Stimulated activated CD8-positive, alpha-beta memory T cell treated with anti-CD3 and anti-CD28 coated beads, Interleukin-12 subunit alpha, Interleukin-12 subunit beta, amount 100 ng/mL, for 24 hours (primary cell): Measurements from ENCODE around the gene PRMT7.

Experiments
- DNase-seq: peaks from one replicate; pipeline ENCODE4 v3.0.0-alpha.2; 2020; ENCODE audit errors: extremely low read depth

The PRMT7 gene

DNA sequence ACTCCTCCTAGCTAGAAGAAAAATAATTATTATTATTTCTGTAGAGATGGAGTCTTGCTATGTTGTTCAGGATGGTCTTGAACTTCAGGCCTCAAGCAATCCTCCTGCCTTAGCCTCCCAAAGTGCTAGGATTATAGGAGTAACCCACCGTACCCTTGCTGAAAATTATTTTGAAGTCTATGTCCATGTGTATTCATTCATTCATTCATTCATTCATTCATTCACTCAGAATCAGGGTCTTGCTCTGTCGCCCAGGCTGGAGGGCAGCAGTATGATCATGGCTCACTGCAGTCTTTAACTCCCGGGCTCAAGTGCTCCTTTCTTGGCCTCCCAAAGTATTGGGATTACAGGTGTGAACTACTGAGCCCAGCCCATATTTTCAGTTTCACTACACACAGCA, 4.2 kb upstream of the PRMT7 start:
- no peak for DNase-seq

DNA sequence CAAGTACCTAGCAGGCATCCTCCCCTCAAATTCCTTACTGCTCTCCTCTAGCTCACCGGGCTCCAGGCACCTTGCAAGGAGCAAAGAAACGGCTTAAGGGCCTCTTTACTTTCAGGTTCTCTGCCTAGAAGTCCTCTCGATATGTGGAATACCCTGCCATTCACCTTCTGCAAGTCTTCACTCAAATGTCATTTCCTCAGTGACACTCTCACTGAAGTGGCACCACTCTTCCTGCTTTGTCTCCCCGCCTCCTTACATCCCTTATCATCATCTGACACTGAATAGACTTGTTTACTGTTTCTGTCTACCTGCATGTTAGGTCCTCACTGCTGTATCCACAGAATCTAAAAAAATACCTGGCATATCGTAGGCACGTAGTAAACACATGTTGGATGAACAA, 1.0 kb upstream of the PRMT7 start:
- no peak for DNase-seq

DNA sequence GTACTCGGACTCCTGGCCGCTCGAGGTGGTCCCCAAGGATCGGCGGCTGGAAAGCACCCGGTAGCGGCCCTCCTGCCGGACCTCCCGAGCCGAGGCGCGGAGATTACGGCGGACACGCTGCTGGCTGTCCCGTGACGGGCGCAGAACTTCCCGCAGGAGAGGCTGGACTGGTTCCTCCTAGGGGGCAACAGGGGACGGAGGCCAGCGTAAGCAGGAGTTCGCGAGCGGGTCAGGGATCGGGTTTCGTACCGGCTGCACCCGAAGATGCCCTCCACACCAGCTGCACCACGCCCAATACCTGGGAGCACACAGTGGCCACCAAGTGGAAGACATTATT, 414 bp upstream of the PRMT7 start:
- DNase-seq, result no peak

GRCh38 chr16:68313116-68313515, 2.3 kb downstream of the PRMT7 start:
- no peak for DNase-seq

- no peak for DNase-seq
Measured at GRCh38 chr16:68319185-68319908, 8.5 kb downstream of the PRMT7 start.

DNA sequence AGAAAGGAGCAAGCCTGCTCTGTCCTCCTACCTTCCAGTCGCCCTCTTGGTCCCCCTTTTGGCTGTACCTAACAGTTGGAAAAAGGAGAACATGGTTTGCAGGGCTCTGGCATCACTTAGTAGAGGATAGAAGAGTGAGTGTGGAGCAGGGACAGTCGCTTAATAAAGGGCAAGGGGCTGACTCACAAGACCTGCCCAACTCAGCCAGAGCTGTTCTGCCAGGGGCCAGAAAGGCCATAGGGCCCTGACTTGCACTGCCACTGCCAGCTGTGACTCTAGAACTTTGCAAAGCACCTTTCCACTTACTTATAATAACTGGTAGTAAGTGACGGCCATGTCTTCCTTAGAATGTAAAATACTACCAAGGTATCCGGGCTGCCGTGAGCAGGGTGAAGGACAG, 13.5 kb downstream of the PRMT7 start:
- DNase-seq, result no peak

DNA sequence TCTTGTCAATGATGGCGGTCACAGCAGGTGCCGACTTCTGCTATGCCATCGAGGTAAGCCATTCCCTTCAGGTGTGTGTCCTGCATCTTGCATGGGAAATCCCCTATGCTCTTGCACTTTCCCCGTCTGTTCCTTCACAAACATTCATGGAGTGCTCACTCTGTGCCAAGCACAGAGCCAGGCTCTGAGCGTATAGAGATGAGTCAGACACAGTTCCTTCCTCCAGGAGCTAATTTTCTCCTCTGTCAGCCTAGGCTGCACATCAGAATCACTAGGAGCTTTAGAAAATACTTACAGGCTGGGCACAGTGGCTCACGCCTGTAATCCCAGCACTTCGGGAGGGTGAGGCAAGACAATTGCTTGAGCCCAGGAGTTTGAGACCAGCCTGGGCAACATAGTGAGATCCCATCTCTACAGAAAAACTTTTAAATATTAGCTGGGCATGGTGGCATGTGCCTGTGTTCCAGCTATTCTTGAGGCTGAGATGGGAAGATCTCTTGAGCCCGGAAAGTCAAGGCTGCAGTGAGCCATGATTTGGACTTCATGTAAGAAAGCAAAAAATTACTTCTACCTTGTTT, 14.1 kb downstream of the PRMT7 start:
- no peak for DNase-seq

DNA sequence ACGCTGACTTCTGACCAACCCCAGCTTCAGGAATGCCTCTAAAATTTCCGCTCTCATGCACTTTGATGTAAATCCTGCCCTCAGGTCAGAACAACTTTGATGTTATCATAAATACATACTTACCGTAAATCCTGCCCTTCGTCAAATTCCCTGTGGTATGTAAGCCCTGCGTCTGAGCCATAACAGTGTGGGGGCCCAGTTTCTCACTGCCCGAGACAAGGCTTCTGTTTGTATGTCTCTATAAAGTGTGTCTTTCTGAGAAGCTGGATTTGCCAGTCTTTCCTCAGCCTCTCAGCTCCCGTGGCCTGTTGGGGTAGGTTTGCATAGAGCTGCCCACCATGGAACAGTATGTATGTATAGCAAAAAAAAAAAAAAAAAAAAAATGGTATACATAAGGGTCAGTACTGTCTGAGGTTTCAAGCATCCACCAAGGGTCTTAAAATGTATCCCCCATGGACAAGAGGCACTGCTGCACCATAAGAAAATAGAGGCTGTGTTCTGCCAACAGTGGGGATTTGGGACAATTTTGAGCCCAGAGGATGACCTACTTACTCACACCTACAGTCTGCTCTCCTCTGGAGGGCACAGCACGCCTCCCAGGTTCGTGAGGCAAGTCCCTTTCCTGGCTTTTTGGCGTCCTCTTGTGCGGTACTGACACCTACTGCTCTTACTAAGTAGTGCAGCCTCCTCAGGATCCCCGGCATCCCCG, 17.5 kb downstream of the PRMT7 start:
- DNase-seq, result no peak

- DNase-seq, result no peak
Measured at GRCh38 chr16:68328860-68329390, 18.1 kb downstream of the PRMT7 start.

DNA sequence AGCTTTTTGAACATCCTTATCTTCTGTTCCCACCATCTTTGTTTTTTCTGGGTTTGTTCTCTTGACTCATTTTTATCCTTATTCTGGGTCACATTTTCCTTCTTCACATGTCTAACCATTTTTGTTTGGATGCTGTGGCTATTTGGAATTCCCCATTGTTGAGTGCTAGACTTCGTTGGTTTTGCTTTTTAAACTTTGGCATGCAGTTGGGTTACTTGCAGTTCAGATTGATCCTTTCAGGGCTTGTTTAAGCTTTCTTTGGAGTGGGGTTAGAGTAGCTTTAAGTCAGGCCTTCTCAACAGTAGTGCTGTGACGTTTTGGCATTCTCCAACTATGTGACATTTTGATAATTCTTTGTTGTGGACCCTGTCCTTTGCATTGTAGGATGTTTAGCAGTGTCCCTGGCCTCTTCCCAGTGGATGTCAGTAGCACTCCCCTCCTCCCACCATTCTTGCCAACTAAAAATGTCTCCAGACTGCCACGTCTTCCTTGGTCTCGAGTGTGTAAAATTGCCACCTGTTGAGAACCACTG, 21.1 kb downstream of the PRMT7 start:
- DNase-seq, result no peak

GRCh38 chr16:68332411-68333121, 21.7 kb downstream of the PRMT7 start:
- DNase-seq, result no peak

DNA sequence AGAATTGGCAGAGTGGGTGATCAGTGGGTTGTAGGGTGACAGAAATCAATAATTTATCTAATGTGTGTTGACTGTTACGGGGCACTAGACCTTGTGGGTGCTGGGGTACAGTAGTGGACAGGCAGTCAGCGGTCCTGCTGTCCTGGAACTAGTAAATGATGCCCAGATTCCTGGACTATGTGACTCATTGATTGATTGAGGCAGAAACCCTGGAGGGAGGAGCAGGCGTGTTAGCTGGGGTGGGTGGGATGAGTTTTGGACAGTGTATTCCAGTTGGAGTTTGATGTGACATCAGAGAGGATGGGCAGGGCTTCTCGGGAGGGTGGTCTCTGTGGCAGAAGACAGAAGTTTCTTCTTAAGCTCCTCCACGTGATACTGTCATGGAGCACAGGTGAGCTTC, 24.4 kb downstream of the PRMT7 start:
- DNase-seq, result no peak

GRCh38 chr16:68338326-68339119, 27.7 kb downstream of the PRMT7 start:
- DNase-seq, result no peak

DNA sequence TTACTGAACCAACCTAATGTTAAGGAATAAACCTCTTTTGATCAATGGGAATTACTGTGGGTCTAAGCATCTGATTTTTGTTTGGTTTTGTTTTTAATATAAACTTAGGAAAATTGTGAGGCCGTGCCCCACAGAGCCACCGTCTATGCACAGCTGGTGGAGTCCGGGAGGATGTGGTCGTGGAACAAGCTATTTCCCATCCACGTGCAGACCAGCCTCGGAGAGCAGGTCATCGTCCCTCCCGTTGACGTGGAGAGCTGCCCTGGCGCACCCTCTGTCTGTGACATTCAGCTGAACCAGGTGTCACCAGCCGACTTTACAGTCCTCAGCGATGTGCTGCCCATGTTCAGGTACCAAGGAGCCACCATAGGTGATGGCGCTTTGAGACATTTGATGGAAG, 28.4 kb downstream of the PRMT7 start:
- no peak for DNase-seq

DNA sequence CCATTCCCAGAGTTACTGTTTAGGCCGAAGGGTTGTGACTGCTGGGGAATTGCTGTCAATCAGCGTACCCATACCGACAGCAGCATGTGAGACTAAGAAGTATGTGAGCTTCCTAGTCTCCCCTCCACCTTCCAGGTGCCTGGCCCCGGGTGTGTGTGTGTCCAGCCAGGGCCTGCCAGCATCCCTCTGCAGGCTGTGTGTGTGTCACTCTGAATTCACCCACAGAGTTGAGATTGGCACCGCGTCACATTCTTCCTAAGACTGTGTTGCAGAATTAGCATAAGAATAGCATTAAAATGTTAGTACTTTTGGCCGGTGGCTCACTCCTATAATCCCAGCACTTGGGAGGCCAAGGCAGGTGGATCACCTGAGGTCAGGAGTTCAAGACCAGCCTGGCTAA, 31.8 kb downstream of the PRMT7 start:
- DNase-seq, result no peak

- DNase-seq, result no peak
Measured at GRCh38 chr16:68343137-68343536, 32.3 kb downstream of the PRMT7 start.

GRCh38 chr16:68344252-68344651, 33.4 kb downstream of the PRMT7 start:
- DNase-seq, result no peak

GRCh38 chr16:68345351-68345810, 34.6 kb downstream of the PRMT7 start:
- no peak for DNase-seq

GRCh38 chr16:68345958-68346635, 35.3 kb downstream of the PRMT7 start:
- DNase-seq, result no peak

DNA sequence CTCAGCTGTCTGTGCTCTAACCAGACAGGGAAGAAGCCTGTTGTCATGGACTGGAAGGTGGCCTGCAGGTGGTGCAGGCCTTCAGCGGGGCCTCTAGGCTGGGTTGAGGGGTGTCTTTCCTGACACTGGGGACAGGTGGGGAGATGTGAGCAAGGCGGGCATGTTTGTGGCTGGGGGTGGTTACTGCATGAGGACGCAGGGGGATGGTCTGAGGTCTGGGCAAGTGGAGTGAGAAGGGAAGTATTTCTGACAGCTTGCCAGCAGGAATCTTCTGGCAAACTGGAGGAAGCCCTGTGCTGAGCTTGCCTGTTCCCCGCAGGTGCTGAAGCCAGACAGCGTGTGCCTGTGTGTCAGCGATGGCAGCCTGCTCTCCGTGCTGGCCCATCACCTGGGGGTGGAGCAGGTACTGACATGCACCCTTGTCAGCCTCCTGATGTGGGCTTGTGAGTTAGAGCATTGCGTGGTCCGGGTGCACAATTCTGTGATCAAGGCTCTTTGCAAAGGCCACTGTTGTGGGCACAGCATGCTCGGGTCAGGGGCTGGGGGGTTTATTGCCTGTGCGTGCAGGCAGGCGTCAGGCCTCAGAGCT, 36.2 kb downstream of the PRMT7 start:
- DNase-seq, result no peak
